ENCODE data around the gene CAV1.

Gene CAV1

GRCh38 chr7:116530107-116530820 is 5.4 kb downstream of the CAV1 start:
- no peak for DNase-seq (ENCODE audit: low read depth in 2 of 2)

- DNase-seq (ENCODE audit: low read depth in 2 of 2) = no peak
Measured at GRCh38 chr7:116532102-116532688, 7.4 kb downstream of the CAV1 start.

GRCh38 chr7:116534790-116535189 is 10.0 kb downstream of the CAV1 start:
- no peak for DNase-seq (ENCODE audit: low read depth in 2 of 2)

- DNase-seq (ENCODE audit: low read depth in 2 of 2) = no peak
Measured at GRCh38 chr7:116535416-116535815, 10.6 kb downstream of the CAV1 start.

- no peak for DNase-seq (ENCODE audit: low read depth in 2 of 2)
Measured at GRCh38 chr7:116538138-116538537, 13.3 kb downstream of the CAV1 start.

GRCh38 chr7:116539879-116540278 is 15.0 kb downstream of the CAV1 start:
- no peak for DNase-seq (ENCODE audit: low read depth in 2 of 2)

GRCh38 chr7:116540743-116541142 is 15.9 kb downstream of the CAV1 start:
- no peak for DNase-seq (ENCODE audit: low read depth in 2 of 2)

GRCh38 chr7:116541951-116542350 is 17.1 kb downstream of the CAV1 start:
- DNase-seq (ENCODE audit: low read depth in 2 of 2) = no peak

- no peak for DNase-seq (ENCODE audit: low read depth in 2 of 2)
Measured at GRCh38 chr7:116542618-116543017, 17.8 kb downstream of the CAV1 start.

- no peak for DNase-seq (ENCODE audit: low read depth in 2 of 2)
Measured at GRCh38 chr7:116543664-116544063, 18.8 kb downstream of the CAV1 start.

GRCh38 chr7:116544487-116544886 is 19.7 kb downstream of the CAV1 start:
- DNase-seq (ENCODE audit: low read depth in 2 of 2) = no peak

- no peak for DNase-seq (ENCODE audit: low read depth in 2 of 2)
Measured at GRCh38 chr7:116545411-116545993, 20.7 kb downstream of the CAV1 start.

GRCh38 chr7:116546054-116546453 is 21.2 kb downstream of the CAV1 start:
- DNase-seq (ENCODE audit: low read depth in 2 of 2) = no peak

- DNase-seq (ENCODE audit: low read depth in 2 of 2) = no peak
Measured at GRCh38 chr7:116546916-116547315, 22.1 kb downstream of the CAV1 start.

- DNase-seq (ENCODE audit: low read depth in 2 of 2) = no peak
Measured at GRCh38 chr7:116547347-116547746, 22.5 kb downstream of the CAV1 start.

GRCh38 chr7:116548506-116548905 is 23.7 kb downstream of the CAV1 start:
- DNase-seq (ENCODE audit: low read depth in 2 of 2) = no peak

- DNase-seq (ENCODE audit: low read depth in 2 of 2) = no peak
Measured at GRCh38 chr7:116549370-116549769, 24.5 kb downstream of the CAV1 start.

GRCh38 chr7:116551692-116552091 is 26.9 kb downstream of the CAV1 start:
- no peak for DNase-seq (ENCODE audit: low read depth in 2 of 2)

GRCh38 chr7:116552602-116553001 is 27.8 kb downstream of the CAV1 start:
- DNase-seq (ENCODE audit: low read depth in 2 of 2) = no peak

GRCh38 chr7:116553168-116553964 is 28.5 kb downstream of the CAV1 start:
- DNase-seq (ENCODE audit: low read depth in 2 of 2) = no peak

GRCh38 chr7:116554436-116554835 is 29.6 kb downstream of the CAV1 start:
- no peak for DNase-seq (ENCODE audit: low read depth in 2 of 2)

- no peak for DNase-seq (ENCODE audit: low read depth in 2 of 2)
Measured at GRCh38 chr7:116554911-116555310, 30.1 kb downstream of the CAV1 start.
